SW 1271 (cell line): Measurements from ENCODE around the gene SFR1.

Source experiments
- DNase-seq, 2 experiments: peaks; one replicate each; lab custom pipeline; 2025; lab: John Stamatoyannopoulos, UW

The SFR1 gene

GRCh38 chr10:104121485-104122224 lies at the start of gene SFR1:
TSS of gene SFR1 (plus strand) at chr10:104122171. CDS start at chr10:104122184, 13 bp downstream.
- DNase-seq, result peak; percentile 77 to 93

DNA sequence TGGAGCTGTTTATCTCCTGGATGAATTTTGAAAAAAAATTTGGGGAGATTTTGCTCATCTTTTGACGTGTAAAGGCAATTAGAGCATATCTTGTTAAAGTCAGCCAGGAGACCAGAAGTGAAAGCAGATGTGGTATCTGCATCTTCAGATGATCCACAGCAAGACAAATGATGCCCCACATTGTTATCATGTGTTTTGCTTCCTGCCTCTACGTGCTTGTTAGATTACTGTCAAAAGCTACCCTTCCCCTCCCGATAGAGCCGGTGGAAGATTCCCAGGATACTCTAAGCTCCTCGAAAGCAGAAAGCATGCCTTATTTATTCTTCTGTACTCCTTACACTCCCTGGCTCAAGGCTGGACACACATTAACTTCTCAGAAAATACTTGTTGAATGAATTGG lies 49.2 kb upstream of the SFR1 start:
- DNase-seq, result no peak

DNA sequence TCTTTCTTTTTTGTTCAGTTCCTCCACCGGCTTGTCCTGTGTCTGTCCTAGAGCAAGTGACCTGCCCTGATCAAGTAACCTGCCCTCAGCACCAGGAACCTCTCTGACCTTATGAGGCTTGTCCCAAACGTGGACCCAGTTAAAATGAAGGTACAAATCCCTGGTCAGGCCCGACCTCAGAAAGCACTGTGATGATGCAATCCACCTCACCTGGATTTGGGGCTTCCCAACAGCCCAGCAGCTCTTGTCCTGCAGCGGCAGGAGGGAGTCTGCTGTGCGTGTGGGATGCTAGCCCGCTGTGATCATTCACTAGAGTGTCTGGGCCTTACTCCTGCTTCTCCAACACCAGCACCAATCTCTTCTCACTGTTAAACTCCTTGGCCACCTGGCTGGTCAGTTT lies 47.5 kb upstream of the SFR1 start:
- DNase-seq, result no peak

DNA sequence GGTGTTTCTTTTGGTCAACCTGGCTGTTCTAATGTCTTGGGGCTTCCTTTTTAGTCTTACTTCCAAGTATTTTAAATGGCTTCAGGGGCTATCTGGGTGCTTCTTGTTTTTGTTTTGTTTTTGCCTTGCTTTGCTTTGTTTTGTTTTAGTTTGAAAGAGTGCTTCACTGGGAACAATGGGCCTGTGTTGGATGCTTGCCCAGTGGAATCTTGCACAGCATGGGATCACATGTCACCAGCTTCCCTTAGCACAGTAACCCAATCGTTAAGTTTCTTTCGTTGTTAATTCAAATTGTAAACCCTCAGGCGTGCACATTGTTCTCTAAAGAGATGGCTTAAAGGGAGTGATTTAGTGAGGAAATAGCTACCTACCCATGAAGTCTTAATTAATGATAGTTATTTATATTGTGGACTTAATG lies 45.2 kb upstream of the SFR1 start:
- no peak for DNase-seq

GRCh38 chr10:104077247-104077646 lies 44.7 kb upstream of the SFR1 start:
- no peak for DNase-seq

GRCh38 chr10:104077663-104078151 lies 44.3 kb upstream of the SFR1 start:
- DNase-seq, result no peak

- DNase-seq, result peak in 1 of 2 experiments; percentile 9
Measured at GRCh38 chr10:104080762-104081161, 41.2 kb upstream of the SFR1 start.

- no peak for DNase-seq
Measured at GRCh38 chr10:104081998-104082397, 40.0 kb upstream of the SFR1 start.

- no peak for DNase-seq
Measured at GRCh38 chr10:104084482-104085142, 37.4 kb upstream of the SFR1 start.

DNA sequence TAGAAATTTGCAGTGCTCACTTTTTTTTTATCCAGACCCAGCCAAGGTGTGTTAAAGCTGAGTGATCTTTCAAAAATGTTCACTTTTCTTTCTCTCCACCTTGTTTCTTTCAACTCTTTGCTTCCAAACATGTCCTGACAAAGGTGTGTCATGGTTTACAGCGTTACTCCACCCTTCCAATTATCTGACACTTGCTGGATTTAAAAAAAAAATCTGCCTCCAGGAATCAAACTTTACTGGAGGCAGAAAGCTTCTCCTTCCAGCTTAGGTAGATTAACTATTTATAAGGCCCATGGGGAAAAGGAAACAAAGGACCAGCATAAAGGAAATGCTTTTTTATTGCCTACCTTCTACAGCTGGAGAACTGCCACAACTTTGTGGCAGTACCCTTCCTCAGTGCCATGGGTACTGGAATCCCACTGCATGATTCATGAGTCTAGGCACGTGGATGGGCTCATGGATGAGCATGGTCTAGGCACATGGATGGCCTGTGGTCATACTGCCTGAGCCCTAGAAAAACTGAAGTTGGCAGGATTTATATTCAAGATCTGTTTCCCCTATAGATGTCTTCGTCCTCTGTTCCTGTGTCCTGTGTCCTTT lies 36.1 kb upstream of the SFR1 start, which contains the start of gene COL17A1:
Gene COL17A1 (minus strand): TSS at position 80 of the 600 bp plus-strand sequence. CDS start 5,207 bp downstream, outside the sequence.
- DNase-seq, result no peak

GRCh38 chr10:104088239-104088638 lies 33.7 kb upstream of the SFR1 start:
- no peak for DNase-seq

- no peak for DNase-seq
Measured at GRCh38 chr10:104089621-104090020, 32.4 kb upstream of the SFR1 start.

DNA sequence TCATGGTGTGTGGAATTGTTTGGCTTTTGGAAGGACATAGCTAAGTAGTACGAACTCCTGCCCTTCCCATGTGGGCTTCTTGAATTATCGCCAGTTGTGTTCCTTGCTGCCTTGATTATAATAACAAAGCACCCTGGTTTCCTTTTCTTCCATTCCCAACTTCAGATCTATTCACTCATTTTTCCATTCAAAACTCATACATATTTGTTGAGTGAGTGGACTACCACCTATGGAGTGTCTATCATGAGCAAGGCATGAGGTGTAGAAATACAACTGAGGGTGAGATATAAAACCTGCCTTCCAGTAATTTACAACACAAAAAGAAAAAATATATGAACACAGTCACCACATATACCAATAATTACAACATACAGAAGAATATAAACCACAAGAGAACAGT lies 31.4 kb upstream of the SFR1 start:
- DNase-seq, result no peak

- DNase-seq, result no peak
Measured at GRCh38 chr10:104092749-104093148, 29.2 kb upstream of the SFR1 start.

DNA sequence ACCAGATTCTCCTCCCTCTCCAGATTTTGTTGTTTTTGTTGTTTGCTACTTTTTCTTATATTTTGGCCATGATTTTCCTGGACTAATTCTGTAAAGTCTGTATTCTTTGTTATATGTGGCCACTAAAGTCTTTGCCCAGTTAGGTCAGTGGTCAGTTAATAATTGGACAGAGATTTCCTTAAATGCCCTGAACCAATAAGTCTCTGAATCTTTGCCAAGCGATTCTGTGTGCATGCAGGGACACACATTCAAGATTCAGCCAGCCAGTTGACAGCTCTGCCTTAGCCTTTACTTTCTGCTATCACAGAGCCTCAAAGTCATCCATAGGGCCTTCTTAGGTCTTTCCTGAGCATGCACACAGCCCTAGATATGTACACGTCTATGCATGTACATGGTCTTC lies 25.3 kb upstream of the SFR1 start:
- DNase-seq, result no peak

DNA sequence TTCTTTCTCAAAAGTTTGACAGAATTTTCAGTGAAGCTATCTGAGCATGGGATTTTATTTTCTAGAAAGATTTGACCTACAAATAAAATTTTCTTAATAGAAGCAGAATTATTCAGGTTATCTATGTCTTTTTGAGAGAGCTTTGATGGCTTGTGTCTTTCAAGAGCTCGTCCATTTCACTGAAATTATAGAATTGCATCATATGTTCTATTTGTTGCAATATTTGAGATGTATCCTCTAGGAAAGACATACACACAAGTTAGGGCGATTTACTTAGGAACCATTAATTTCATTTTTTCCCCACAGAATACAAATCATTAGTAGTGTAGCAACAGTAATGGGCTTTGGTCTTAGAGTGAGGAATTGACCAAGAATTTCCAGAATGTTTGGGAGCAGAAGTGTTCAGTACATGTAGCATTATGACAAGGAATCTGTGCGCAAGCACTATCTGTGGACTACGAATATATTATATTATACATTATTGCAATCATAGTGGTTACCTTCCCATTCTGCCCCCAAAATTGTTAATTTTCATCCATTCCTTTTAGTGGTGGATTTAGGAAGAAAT lies 23.5 kb upstream of the SFR1 start:
- DNase-seq, result no peak

- no peak for DNase-seq
Measured at GRCh38 chr10:104099269-104099668, 22.7 kb upstream of the SFR1 start.

DNA sequence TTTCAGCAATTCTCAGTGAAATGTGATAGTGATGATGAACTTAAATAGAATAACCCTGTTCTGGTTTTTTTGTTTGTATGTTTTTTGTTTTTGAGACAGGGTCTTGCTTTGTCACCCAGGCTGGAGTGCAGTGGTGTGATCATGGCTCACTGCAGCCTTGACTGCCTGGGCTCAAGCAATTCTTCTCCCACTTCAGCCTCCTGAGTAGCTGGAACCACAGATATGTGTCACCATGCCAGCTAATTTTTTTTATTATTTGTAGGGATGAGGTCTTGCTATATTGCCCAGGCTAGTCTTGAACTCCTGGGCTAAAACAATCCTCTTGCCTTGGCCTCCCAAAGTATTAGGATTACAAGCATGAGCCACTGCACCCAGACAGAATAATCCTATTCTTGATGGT lies 22.0 kb upstream of the SFR1 start:
- DNase-seq, result no peak

DNA sequence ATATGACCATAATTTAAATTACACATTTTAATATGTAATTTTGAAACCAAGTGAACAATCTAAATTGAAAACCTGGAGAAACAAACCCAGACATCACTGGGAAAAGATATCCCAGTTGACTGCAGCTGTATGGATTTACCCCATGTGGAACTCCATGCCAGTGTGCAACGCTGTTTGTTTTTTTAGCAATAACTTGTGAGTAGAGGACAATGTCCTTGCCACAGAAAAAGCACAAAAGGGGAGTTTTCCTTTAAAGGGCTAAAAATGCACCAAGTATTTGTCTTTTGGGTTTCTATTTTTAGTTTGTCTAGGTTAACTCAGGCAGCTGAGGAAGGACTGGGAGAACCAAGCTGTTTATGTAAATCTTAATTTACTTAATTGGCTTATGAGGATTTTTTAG lies 21.2 kb upstream of the SFR1 start:
- DNase-seq, result no peak

DNA sequence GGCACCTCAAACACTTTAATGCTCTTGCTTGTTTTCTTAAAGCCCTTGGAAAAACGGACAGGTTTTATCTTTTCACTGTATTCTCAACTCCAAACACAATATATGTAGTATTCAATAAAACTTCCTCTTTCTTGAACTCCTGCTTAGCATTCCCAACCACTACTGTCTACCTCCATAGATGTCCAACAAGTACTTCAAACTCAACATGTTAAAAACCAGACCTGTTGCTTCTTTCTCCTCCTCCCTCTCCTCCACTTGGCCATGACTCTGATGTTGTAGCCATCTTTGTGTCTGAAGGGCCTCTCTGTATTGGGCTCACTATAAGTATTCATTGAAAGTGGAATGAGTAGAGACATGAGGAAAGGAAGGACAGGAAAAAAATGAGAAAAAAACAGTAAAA lies 20.1 kb upstream of the SFR1 start:
- no peak for DNase-seq

- no peak for DNase-seq
Measured at GRCh38 chr10:104103956-104104355, 18.0 kb upstream of the SFR1 start.

GRCh38 chr10:104104418-104104817 lies 17.6 kb upstream of the SFR1 start:
- no peak for DNase-seq

DNA sequence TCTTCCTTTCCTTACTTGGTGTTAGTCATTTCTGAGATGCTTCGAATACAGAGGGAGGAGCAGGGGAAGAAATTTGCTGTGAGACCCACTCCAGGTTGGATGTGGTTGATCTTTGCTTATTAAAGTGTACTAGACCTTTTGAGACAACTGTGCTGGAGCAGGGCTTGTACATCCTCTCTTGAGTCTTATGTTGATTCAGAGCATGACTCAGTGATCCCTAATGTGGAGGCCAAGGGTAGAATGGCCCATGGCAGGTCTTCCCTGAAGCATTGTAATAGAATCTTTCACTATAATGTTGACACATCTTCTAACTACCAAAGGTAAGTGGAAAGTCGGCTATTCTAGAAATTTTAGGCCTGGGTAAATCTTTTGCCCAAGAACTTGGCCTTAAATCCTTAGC lies 17.0 kb upstream of the SFR1 start:
- no peak for DNase-seq
